T-cell (primary cell): ENCODE data around the gene ATP5MC2. TPM values are rescaled to one million over a fixed set of nuclear protein-coding genes. Genes with fewer than 3 reads are reported as not detected.

Source experiments
- ATAC-seq, 4 experiments: fragments of 200-7000 bp in 3 of 4; fragments of 150-1000 bp in 1 of 4; cut with Tn5 transposase; replicated peaks in 1 of 4; 1 replicate in 3 of 4; 2 replicates in 1 of 4; pipeline ENCODE4 v1.10.0; 2021; ENCODE audit warnings: moderate library complexity in 3 of 4, mild to moderate bottlenecking in 2 of 4, moderate number of reproducible peaks in 1 of 4
- CTCF ChIA-PET, 2 donors: fragments of 300-600 bp; sonication (Branson Sonifier 250); formaldehyde crosslinking; loops; one replicate each; lab custom pipeline; 2022; ENCODE audit warnings: antibody characterized with exemption in 2 of 2; lab: Charles Lee
- POLR2A ChIA-PET, 2 donors: fragments of 300-600 bp; sonication (Branson Sonifier 250); formaldehyde crosslinking; loops; one replicate each; lab custom pipeline; 2022; ENCODE audit warnings: antibody characterized with exemption in 2 of 2; lab: Charles Lee
- DNase-seq, 35 experiments: peaks; one replicate each; pipeline versions ENCODE4 v3.0.0 to v3.0.0-alpha.2; 2013 to 2023
- H3K27ac ChIP-seq: one replicate; pipeline ENCODE4 v1.5.1; 2013; ENCODE audit warnings: low read length
- H3K27me3 ChIP-seq, 2 experiments: replicated peaks in 1 of 2; 1 replicate in 1 of 2; 2 replicates in 1 of 2; pipeline versions ENCODE4 v1.6.1 to v1.7.0; 2013; ENCODE audit warnings: low read length in 1 of 2, mixed read lengths in 1 of 2; ENCODE audit not compliant: control insufficient read depth in 2 of 2, insufficient read depth in 2 of 2; ENCODE audit errors: extremely low read depth in 1 of 2
- H3K36me3 ChIP-seq, 2 donors: 1 replicate in 1 of 2; 2 replicates in 1 of 2; pipeline versions ENCODE4 v1.6.1 to v1.7.0; 2013; ENCODE audit warnings: low read length in 1 of 2; ENCODE audit not compliant: control insufficient read depth in 2 of 2, insufficient read depth in 1 of 2; ENCODE audit errors: extremely low read depth in 1 of 2
- H3K4me1 ChIP-seq, 2 experiments: 1 replicate in 1 of 2; 2 replicates in 1 of 2; pipeline versions ENCODE4 v1.6.1 to v1.7.0; 2013; ENCODE audit warnings: low read length in 2 of 2, mixed read lengths in 1 of 2; ENCODE audit not compliant: insufficient read depth in 2 of 2, control insufficient read depth in 1 of 2; ENCODE audit errors: extremely low read depth in 1 of 2
- H3K4me3 ChIP-seq, 2 donors: 1 replicate in 1 of 2; 2 replicates in 1 of 2; pipeline versions ENCODE4 v1.5.1 to v1.7.0; 2013; ENCODE audit warnings: mild to moderate bottlenecking in 2 of 2, low read length in 1 of 2, moderate library complexity in 1 of 2; ENCODE audit not compliant: control insufficient read depth in 1 of 2; ENCODE audit errors: extremely low read depth in 1 of 2
- H3K9me3 ChIP-seq: 2 replicates; pipeline ENCODE4 v1.7.0; 2013
- H3K27ac Mint-ChIP-seq, 2 donors: one replicate each; pipeline ENCODE4 v1.8.0; 2020 to 2021; ENCODE audit warnings: mild to moderate bottlenecking in 2 of 2, mixed read lengths in 2 of 2
- H3K27me3 Mint-ChIP-seq, 2 donors: one replicate each; pipeline ENCODE4 v1.8.0; 2021 to 2022; ENCODE audit warnings: mixed read lengths in 2 of 2
- H3K36me3 Mint-ChIP-seq: one replicate; pipeline ENCODE4 v1.8.0; 2021; ENCODE audit warnings: mixed read lengths
- H3K4me1 Mint-ChIP-seq, 3 donors: one replicate each; pipeline ENCODE4 v1.8.0; 2020 to 2022; ENCODE audit warnings: mixed read lengths in 3 of 3, mild to moderate bottlenecking in 1 of 3
- H3K4me3 Mint-ChIP-seq, 3 donors: one replicate each; pipeline ENCODE4 v1.8.0; 2020 to 2022; ENCODE audit warnings: mild to moderate bottlenecking in 3 of 3, mixed read lengths in 3 of 3, moderate library complexity in 3 of 3
- H3K9me3 Mint-ChIP-seq, 3 donors: one replicate each; pipeline ENCODE4 v1.8.0; 2020 to 2022; ENCODE audit warnings: mixed read lengths in 3 of 3
- WGBS: methylation state at CpG from one replicate; pipeline ENCODE4 v1.1.5; 2013; ENCODE audit warnings: missing lambda C conversion rate; ENCODE audit not compliant: insufficient coverage; 5-methylcytosine and 5-hydroxymethylcytosine counted together
- total RNA-seq, 35 experiments: library from RNA in 6 of 35; stranded (reverse) in 6 of 35; fragments of 120-200 nt in 1 of 35; gene quantifications; one replicate each; pipeline versions ENCODE4 v1.2.1 to v1.2.4 and lab custom pipeline; 2013 to 2026

Gene ATP5MC2
- total RNA-seq, 5 donors from 2014 or later (not counting 1 experiment from before 2014, with no cell fraction given) = 223 to 283 (median 251) TPM

DNA sequence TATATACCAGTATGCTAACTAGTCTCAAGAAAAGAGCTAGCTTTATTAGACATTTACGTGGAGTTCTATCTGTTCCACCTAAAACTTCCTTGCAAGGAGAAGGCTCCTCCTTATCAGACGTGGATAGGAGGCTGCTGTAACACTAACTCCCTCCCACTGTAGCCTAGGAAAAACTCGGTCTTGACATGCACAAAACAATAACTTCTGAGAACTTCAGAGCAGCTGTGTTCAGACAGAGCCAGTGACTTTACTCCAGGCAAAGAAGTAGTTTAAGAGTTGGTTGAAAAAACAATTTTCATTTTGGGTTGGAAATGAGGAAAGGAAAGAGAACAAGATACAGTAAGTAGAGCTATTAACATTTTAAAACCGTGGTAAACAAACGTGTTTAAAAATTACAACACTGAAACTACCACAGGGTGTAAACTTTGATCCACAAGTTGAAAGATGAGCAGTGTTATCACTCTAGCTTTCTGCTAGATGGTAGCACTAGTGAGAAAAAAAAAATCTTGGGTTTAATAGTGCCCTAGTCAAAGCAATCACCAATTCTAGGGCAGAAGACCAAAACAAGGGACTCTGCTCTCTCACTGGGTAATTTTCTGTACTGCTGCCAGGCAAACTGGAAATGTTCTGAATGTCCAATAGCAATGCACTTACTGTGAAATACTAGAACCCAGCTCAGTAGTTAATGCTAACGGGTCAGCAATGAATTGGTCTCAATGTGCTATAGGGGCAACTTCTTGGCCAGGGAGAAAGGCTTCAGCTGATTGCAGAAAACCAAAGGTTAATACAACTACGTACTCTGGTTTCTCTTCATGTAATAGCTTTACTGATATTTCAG, 52.1 kb downstream of the ATP5MC2 start:
- WGBS = no CpG with 5 or more reads among the region's 7 CpGs
- ChIA-PET CTCF (interaction anchor here (0.6 to 1.4 kb wide), 7 partner anchors 7 to 1684 kb away, joined by 3 to 6 read pairs (median 3); partner anchors contain the start of gene ATP5MC2 (in 1 of the 2)), POLR2A (interaction anchor here (0.5 to 0.7 kb wide), 3 partner anchors 35 to 884 kb away, joined by 3 to 5 read pairs (median 3); no protein-coding TSS in a partner anchor)
- H3K36me3 Mint-ChIP-seq = no peaks in the 10 kb centered on the region
- H3K27ac ChIP-seq = no peak overlapping the region
- peaks cover 20 to 28% of the 10 kb centered on the region in 2 experiments for H3K4me1 ChIP-seq
- no peaks in the 10 kb centered on the region for H3K27me3 Mint-ChIP-seq
- H3K36me3 ChIP-seq = no peaks in the 10 kb centered on the region
- peaks cover 45 to 59% (median 57%) of the 10 kb centered on the region in 3 donors for H3K4me1 Mint-ChIP-seq
- no peaks in the 10 kb centered on the region for H3K9me3 ChIP-seq
- H3K4me3 Mint-ChIP-seq = peak overlapping the region; percentile 92 to 98 (median 96)
- peak overlapping the region; percentile 69 to 99 for H3K27ac Mint-ChIP-seq
- ATAC-seq (no peak), DNase-seq (no peak)
- H3K27me3 ChIP-seq = no peaks in the 10 kb centered on the region
- no peaks in the 10 kb centered on the region for H3K9me3 Mint-ChIP-seq
- H3K4me3 ChIP-seq = no peak overlapping the region

DNA sequence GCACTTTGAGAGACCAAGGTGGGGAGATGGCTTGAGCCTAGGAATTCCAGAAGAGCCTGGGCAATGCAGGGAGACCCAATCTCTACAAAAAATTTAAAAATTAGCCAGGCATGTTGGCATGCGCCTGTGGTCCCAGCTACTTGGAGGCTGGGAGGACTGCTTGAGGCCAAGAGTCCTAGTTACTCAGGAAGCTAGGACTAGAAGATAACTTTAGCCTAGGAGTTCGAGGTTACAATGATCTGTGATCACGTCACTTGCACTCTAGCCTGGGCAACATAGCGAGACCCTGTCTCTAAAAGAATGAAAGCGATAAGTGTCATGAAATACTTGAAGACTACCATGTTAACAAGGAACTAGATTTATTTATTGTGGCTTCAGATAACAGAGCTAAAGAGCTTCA, 53.2 kb downstream of the ATP5MC2 start:
- POLR2A ChIA-PET = no interaction called here
- whole genome bisulfite sequencing = 84% methylated on average over 3 of the region's 5 CpGs

DNA sequence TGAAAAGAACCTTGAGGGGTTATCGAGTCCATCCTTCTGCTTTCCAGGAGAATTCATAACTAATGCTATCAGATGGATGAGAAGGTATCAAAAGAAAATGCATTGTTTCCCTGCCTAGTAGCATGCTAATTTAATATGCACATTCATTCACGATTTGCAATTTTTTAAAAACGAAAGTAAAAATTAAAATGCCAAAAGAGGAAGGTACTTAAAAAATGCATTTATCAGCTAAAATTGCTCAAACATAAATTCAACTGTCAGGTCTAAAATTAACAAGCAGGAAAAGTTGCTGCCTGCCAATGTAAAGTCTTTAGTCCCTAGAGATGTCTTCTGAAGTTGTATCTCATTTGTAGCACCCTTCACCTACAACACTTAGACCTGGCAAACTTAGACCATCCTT, 57.6 kb downstream of the ATP5MC2 start:
- WGBS = no CpG with 5 or more reads among the region's 3 CpGs
- Histone ChIP-seq H3K27ac (peak overlapping the region; percentile 5), H3K36me3 (peaks cover 0 to 4% of the 10 kb centered on the region in 2 donors), H3K27me3 (no peaks in the 10 kb centered on the region), H3K9me3 (no peaks in the 10 kb centered on the region), H3K4me3 (no peak overlapping the region), H3K4me1 (peaks cover 8 to 12% of the 10 kb centered on the region in 2 experiments)
- ATAC-seq (no peak), DNase-seq (no peak)
- ChIA-PET CTCF (interaction anchor here (0.7 to 1.0 kb wide), 4 partner anchors 9 to 707 kb away, joined by 3 to 6 read pairs (median 4); partner anchors contain the start of gene COPZ1 (in 1 of the 2)), POLR2A (interaction anchor here in 1 of 2 donors (0.7 kb wide), 2 partner anchors 70 to 539 kb away, joined by 6 to 7 read pairs; partner anchors contain the start of gene SPRYD3)
- Mint-ChIP-seq H3K4me1 (peaks cover 22 to 38% (median 35%) of the 10 kb centered on the region in 3 donors), H3K27ac (peak overlapping the region; percentile 71), H3K36me3 (peaks cover 10% of the 10 kb centered on the region), H3K4me3 (peak overlapping the region; percentile 75 to 79 (median 78)), H3K27me3 (no peaks in the 10 kb centered on the region), H3K9me3 (no peaks in the 10 kb centered on the region)

More for the DNA sequence above, 53.2 kb downstream of the ATP5MC2 start:
- peaks cover 55 to 69% (median 68%) of the 10 kb centered on the region in 3 donors for H3K4me1 Mint-ChIP-seq
- no peaks in the 10 kb centered on the region for H3K27me3 Mint-ChIP-seq
- Histone ChIP-seq H3K4me3 (no peak overlapping the region), H3K27ac (no peak overlapping the region), H3K36me3 (no peaks in the 10 kb centered on the region), H3K27me3 (no peaks in the 10 kb centered on the region), H3K4me1 (peaks cover 23 to 34% of the 10 kb centered on the region in 2 experiments), H3K9me3 (no peaks in the 10 kb centered on the region)
- H3K27ac Mint-ChIP-seq = peak overlapping the region in 1 of 2 donors; percentile 48
- H3K9me3 Mint-ChIP-seq = no peaks in the 10 kb centered on the region
- CTCF ChIA-PET = interaction anchor here (0.6 to 0.9 kb wide), 5 partner anchors 53 to 702 kb away, joined by 3 to 6 read pairs (median 3); partner anchors contain the start of genes ATP5MC2 (in 1 of the 2) and COPZ1 (in 1 of the 2)
- H3K36me3 Mint-ChIP-seq = peaks cover 2% of the 10 kb centered on the region
- peak overlapping the region in 1 of 3 donors; percentile 92 for H3K4me3 Mint-ChIP-seq
- DNase-seq (no peak), ATAC-seq (no peak)

DNA sequence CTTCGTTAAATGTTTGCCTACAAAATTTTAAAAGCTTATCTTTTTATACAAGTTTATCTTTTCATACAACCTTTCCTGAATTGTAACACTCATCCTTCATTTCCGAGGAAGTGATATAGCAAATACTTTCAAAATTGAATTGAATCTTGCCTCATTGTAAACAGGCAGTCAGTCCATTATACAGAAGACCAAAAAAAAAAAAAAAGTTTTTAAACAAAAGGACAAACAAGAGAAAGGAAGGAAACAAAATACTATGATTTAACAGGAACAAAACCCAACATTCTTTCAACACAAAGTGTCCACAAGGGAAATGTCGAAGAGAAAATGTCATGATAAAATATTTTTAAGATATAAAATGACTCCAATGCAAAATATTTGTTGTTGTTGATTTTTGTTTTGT, 58.2 kb downstream of the ATP5MC2 start:
- no peaks in the 10 kb centered on the region for H3K27me3 ChIP-seq
- H3K4me1 ChIP-seq = peaks cover 7 to 12% of the 10 kb centered on the region in 2 experiments
- no peak overlapping the region for H3K4me3 ChIP-seq
- no CpG with 5 or more reads among the region's 3 CpGs for WGBS
- DNase-seq (no peak), ATAC-seq (no peak)
- peaks cover 22 to 33% (median 29%) of the 10 kb centered on the region in 3 donors for H3K4me1 Mint-ChIP-seq
- POLR2A ChIA-PET = interaction anchor here (0.6 to 1.1 kb wide), 4 partner anchors 8 to 539 kb away, joined by 3 to 7 read pairs (median 5); partner anchors contain the start of genes ATF7 (in 1 of the 2) and SPRYD3 (in 1 of the 2)
- H3K9me3 ChIP-seq = no peaks in the 10 kb centered on the region
- peak overlapping the region; percentile 75 to 79 (median 78) for H3K4me3 Mint-ChIP-seq
- peaks cover 0 to 4% of the 10 kb centered on the region in 2 donors for H3K36me3 ChIP-seq
- peaks cover 10% of the 10 kb centered on the region for H3K36me3 Mint-ChIP-seq
- H3K9me3 Mint-ChIP-seq = no peaks in the 10 kb centered on the region
- CTCF ChIA-PET = interaction anchor here (0.7 to 1.0 kb wide), 4 partner anchors 10 to 707 kb away, joined by 3 to 6 read pairs (median 4); partner anchors contain the start of gene COPZ1 (in 1 of the 2)
- peak overlapping the region; percentile 71 for H3K27ac Mint-ChIP-seq
- no peaks in the 10 kb centered on the region for H3K27me3 Mint-ChIP-seq
- no peak overlapping the region for H3K27ac ChIP-seq

DNA sequence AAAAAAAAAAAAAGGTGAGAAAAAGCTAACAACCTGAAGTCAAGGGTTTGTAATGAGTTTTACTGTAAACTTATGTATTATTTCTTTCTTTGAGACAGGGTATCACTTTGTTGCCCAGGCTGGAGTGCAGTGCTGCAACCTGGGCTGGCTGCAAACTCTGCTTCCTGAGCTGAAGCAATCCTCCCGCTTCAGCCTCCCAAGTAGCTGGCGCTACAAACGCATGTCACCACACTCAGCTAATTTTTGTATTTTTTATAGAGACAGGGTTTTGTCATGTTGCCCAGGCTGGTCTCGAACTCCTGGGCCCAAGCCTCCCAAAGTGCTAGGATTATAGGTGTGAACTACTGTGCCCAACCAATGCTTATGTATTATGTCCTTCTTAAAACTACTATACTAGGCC, 58.9 kb downstream of the ATP5MC2 start:
- Histone ChIP-seq H3K36me3 (peaks cover 0 to 4% of the 10 kb centered on the region in 2 donors), H3K27me3 (no peaks in the 10 kb centered on the region), H3K27ac (no peak overlapping the region), H3K4me1 (peaks cover 7 to 12% of the 10 kb centered on the region in 2 experiments), H3K9me3 (no peaks in the 10 kb centered on the region), H3K4me3 (no peak overlapping the region)
- ATAC-seq (no peak), DNase-seq (no peak)
- Mint-ChIP-seq H3K4me3 (no peak overlapping the region), H3K36me3 (peaks cover 10% of the 10 kb centered on the region), H3K4me1 (peaks cover 22 to 31% (median 26%) of the 10 kb centered on the region in 3 donors), H3K27ac (peak overlapping the region in 1 of 2 donors; percentile 36), H3K27me3 (no peaks in the 10 kb centered on the region), H3K9me3 (no peaks in the 10 kb centered on the region)
- ChIA-PET POLR2A (interaction anchor here (0.6 to 1.1 kb wide), 3 partner anchors 9 to 142 kb away, joined by 3 to 10 read pairs (median 4); partner anchors contain the start of gene ATF7 (in 1 of the 2)), CTCF (interaction anchor here in 1 of 2 donors (0.7 to 1.4 kb wide), 2 partner anchors 7 to 1594 kb away, joined by 3 to 5 read pairs; no protein-coding TSS in a partner anchor)
- WGBS = no CpG with 5 or more reads among the region's 4 CpGs
